K562 (cell line): ENCODE results near the gene ASCC3. TPM values are rescaled to one million over a fixed set of nuclear protein-coding genes. Genes with fewer than 3 reads are reported as not detected.

ENCODE experiments used
- AFF1 ChIP-seq, 2 experiments: fragments of 450-650 bp; IDR thresholded peaks; 2 replicates each; pipeline ENCODE4 v1.6.1; 2018; ENCODE audit warnings: mild to moderate bottlenecking in 2 of 2, low read depth in 1 of 2; ENCODE audit not compliant: partially characterized antibody in 2 of 2
- ATF3 ChIP-seq, 2 experiments: fragments of 450-650 bp in 1 of 2; sonication (generic) in 1 of 2; formaldehyde crosslinking in 1 of 2; IDR thresholded peaks in 1 of 2; conservative IDR thresholded peaks in 1 of 2; 2 replicates each; pipeline versions ENCODE4 v1.6.1 to v1.8.1; 2016 to 2023; ENCODE audit warnings: mild to moderate bottlenecking in 2 of 2, moderate library complexity in 2 of 2, inconsistent platforms in 1 of 2, missing genetic modification reagents in 1 of 2
- C11orf30 ChIP-seq: fragments of 450-650 bp; IDR thresholded peaks from 2 replicates; pipeline ENCODE4 v1.6.1; 2016; ENCODE audit warnings: low read depth, mild to moderate bottlenecking
- CC2D1A ChIP-seq: fragments of 450-650 bp; IDR thresholded peaks from 2 replicates; pipeline ENCODE4 v1.6.1; 2017; ENCODE audit warnings: mild to moderate bottlenecking
- CEBPG ChIP-seq, 3 experiments: fragments of 200-800 bp in 1 of 3; sonication (Bioruptor generic) in 1 of 3; sonication (generic) in 1 of 3; formaldehyde crosslinking in 1 of 3; IDR thresholded peaks in 2 of 3; conservative IDR thresholded peaks in 1 of 3; 2 replicates each; pipeline versions ENCODE4 v1.6.1 to v1.8.0; 2016 to 2022; ENCODE audit warnings: missing compliant biosample characterization in 2 of 3, missing genetic modification characterization in 2 of 3, mild to moderate bottlenecking in 1 of 3, missing genetic modification reagents in 1 of 3
- FOXJ3 ChIP-seq: sonication (generic); formaldehyde crosslinking; IDR thresholded peaks from 2 replicates; pipeline ENCODE4 v1.4.0; 2020; ENCODE audit warnings: mild to moderate bottlenecking, missing genetic modification reagents
- FOXK2 ChIP-seq, 2 experiments: fragments of 450-650 bp; IDR thresholded peaks in 1 of 2; conservative IDR thresholded peaks in 1 of 2; 2 replicates each; pipeline ENCODE4 v1.6.1; 2016; ENCODE audit warnings: low read depth in 2 of 2, mild to moderate bottlenecking in 1 of 2
- FUS ChIP-seq: fragments of 200-400 bp; formaldehyde crosslinking; optimal IDR thresholded peaks from 2 replicates; pipeline ENCODE3; 2017; ENCODE audit warnings: low read depth, low read length
- GATAD2A ChIP-seq: fragments of 450-650 bp; IDR thresholded peaks from 2 replicates; pipeline ENCODE4 v1.6.1; 2017
- GTF2B ChIP-seq: IDR thresholded peaks from 2 replicates; pipeline ENCODE4 v1.6.1; 2011; ENCODE audit not compliant: insufficient read length; ENCODE audit errors: extremely low read depth
- JUNB ChIP-seq: fragments of 450-650 bp; formaldehyde crosslinking; conservative IDR thresholded peaks from 2 replicates; pipeline ENCODE4 v1.4.0; 2020; ENCODE audit warnings: mild to moderate bottlenecking
- KHSRP ChIP-seq: fragments of 450-650 bp; IDR thresholded peaks from 2 replicates; pipeline ENCODE4 v1.6.1; 2017
- NONO ChIP-seq, 2 experiments: fragments of 200-400 bp in 1 of 2; fragments of 450-650 bp in 1 of 2; formaldehyde crosslinking in 1 of 2; IDR thresholded peaks; 2 replicates each; pipeline ENCODE4 v1.6.1; 2017; ENCODE audit warnings: low read depth in 2 of 2, mild to moderate bottlenecking in 2 of 2, moderate library complexity in 2 of 2, low read length in 1 of 2
- NR2F6 ChIP-seq: fragments of 450-650 bp; formaldehyde crosslinking; IDR thresholded peaks from 2 replicates; pipeline ENCODE4 v1.4.0; 2020; ENCODE audit warnings: mild to moderate bottlenecking
- RB1 ChIP-seq: fragments of 450-650 bp; IDR thresholded peaks from 2 replicates; pipeline ENCODE4 v1.6.1; 2017; ENCODE audit warnings: low read depth, mild to moderate bottlenecking
- RNF2 ChIP-seq: sonication (generic); IDR thresholded peaks from 2 replicates; pipeline ENCODE4 v1.6.1; 2016
- SIX5 ChIP-seq, 2 experiments: IDR thresholded peaks; 2 replicates each; pipeline ENCODE4 v1.6.1; 2011; ENCODE audit warnings: low read length in 2 of 2, borderline replicate concordance in 1 of 2, low read depth in 1 of 2, mild to moderate bottlenecking in 1 of 2, moderate library complexity in 1 of 2; ENCODE audit not compliant: insufficient read depth in 1 of 2
- SUPT5H ChIP-seq: fragments of 450-650 bp; IDR thresholded peaks from 2 replicates; pipeline ENCODE4 v1.6.1; 2016
- ZNF24 ChIP-seq: fragments of 450-650 bp; IDR thresholded peaks from 2 replicates; pipeline ENCODE4 v1.6.1; 2016
- ZNF444 ChIP-seq: fragments of 250-450 bp; sonication (Bioruptor Pico); IDR thresholded peaks from 2 replicates; pipeline ENCODE4 v1.4.0; 2020; ENCODE audit warnings: mild to moderate bottlenecking, moderate library complexity
- ZNF584 ChIP-seq: fragments of 200-800 bp; sonication (Bioruptor generic); IDR thresholded peaks from 2 replicates; pipeline ENCODE4 v1.6.1; 2016; ENCODE audit warnings: low read depth, mild to moderate bottlenecking, missing genetic modification characterization, missing compliant biosample characterization
- polyA plus RNA-seq, 8 experiments: library from polyadenylated mRNA; depleted of rRNA in 4 of 8; stranded (reverse) in 5 of 8; unstranded in 3 of 8; fragments of >200 nt; fragmentation: Nextera tagmentation in 2 of 8; fragmentation: Illumina TruSeq in 1 of 8; extraction: Ambion mirVana in 2 of 8; extraction: Trizol in 1 of 8; gene quantifications; 2 replicates each; pipeline versions ENCODE4 v1.2.1 to v1.2.3, GENCODE V29; 2011 to 2014; ENCODE audit warnings: inconsistent platforms in 1 of 8, missing spikeins in 1 of 8
- total RNA-seq, 7 experiments: library from RNA; depleted of rRNA in 6 of 7; stranded (reverse); fragments of >200 nt in 6 of 7; fragmentation: Illumina TruSeq in 2 of 7; extraction: Trizol in 2 of 7; gene quantifications; 2 replicates each; pipeline versions ENCODE4 v1.2.1 to v1.2.3, GENCODE V29; 2011 to 2021; ENCODE audit warnings: low replicate concordance in 1 of 7

ASCC3 gene
- total and polyA plus RNA-seq, 9 of the 15 experiments (the other 6 are each of a cell fraction or from before 2014, with no cell fraction given) = 16.1 to 56.1 (median 33.9) TPM

- TF ChIP-seq ATF3 (IDR thresholded peaks at IDR 0.05) (no peak), ATF3 (CRISPR knock-in tag; conservative IDR thresholded peaks at IDR 0.05) (no peak), C11orf30 (peak; percentile 79), FOXK2 (conservative IDR thresholded peaks at IDR 0.05 in 1 of 2, IDR thresholded peaks at IDR 0.05 in 1 of 2; ENCODE audit: low read depth in 2 of 2) (peak in 1 of 2 experiments; percentile 2; a peak in 1 of 4 replicates), SUPT5H (peak; percentile 89), CC2D1A (no peak), RB1 (peak; percentile 94), GATAD2A (peak; percentile 27; the same call in 1 of the 2 replicates), GTF2B (no peak), AFF1 (IDR thresholded peaks at IDR 0.05; ENCODE audit: low read depth in 1 of 2, partially characterized antibody in 2 of 2) (no peak), CEBPG (CRISPR knock-in tag; IDR thresholded peaks at IDR 0.05) (no peak), CEBPG (tag; conservative IDR thresholded peaks at IDR 0.05 in 1 of 2, IDR thresholded peaks at IDR 0.05 in 1 of 2) (no peak), JUNB (CRISPR knock-in tag) (no peak), ZNF444 (no peak), RNF2 (no peak; the same call in 1 of the 2 replicates), FUS (no peak), SIX5 (IDR thresholded peaks at IDR 0.05; ENCODE audit: borderline replicate concordance in 1 of 2, insufficient read depth in 1 of 2, low read depth in 1 of 2, low read length in 2 of 2) (no peak), NONO (IDR thresholded peaks at IDR 0.05; ENCODE audit: low read depth in 2 of 2, low read length in 1 of 2) (peak in 1 of 2 experiments; percentile 60; a peak in 2 of 4 replicates), NR2F6 (CRISPR knock-in tag) (no peak), ZNF584 (CRISPR knock-in tag) (no peak), KHSRP (peak; percentile 58; the same call in 1 of the 2 replicates), ZNF24 (no peak), FOXJ3 (CRISPR knock-in tag) (no peak)
Observed at GRCh38 chr6:100880853-100881706, at the start of gene ASCC3 (continued).
